Esophagus muscularis mucosa (tissue), 4 donors: ENCODE results near the gene DBH. TPM values are rescaled to one million over a fixed set of nuclear protein-coding genes. Genes with fewer than 3 reads are reported as not detected.

Experiments used
- DNase-seq: peaks from one replicate; pipeline ENCODE4 v3.0.0-alpha.2; 2017; ENCODE audit errors: extremely low spot score
- H3K27ac ChIP-seq, 4 donors: fragments of 200-600 bp; sonication (generic); replicated peaks in 1 of 4; 1 replicate in 3 of 4; 2 replicates in 1 of 4; pipeline ENCODE4 v1.5.1; 2016 to 2019; ENCODE audit warnings: mild to moderate bottlenecking in 1 of 4
- H3K27me3 ChIP-seq, 4 donors: fragments of 200-600 bp; sonication (generic); one replicate each; pipeline versions ENCODE4 v1.5.1 to v1.6.0; 2016 to 2019
- H3K36me3 ChIP-seq, 4 donors: fragments of 200-600 bp; sonication (generic); one replicate each; pipeline ENCODE4 v1.5.1; 2016 to 2019
- H3K4me1 ChIP-seq, 4 donors: fragments of 200-600 bp; sonication (generic); one replicate each; pipeline ENCODE4 v1.5.1; 2016 to 2019
- H3K4me3 ChIP-seq, 4 donors: fragments of 200-600 bp; sonication (generic); 1 replicate in 2 of 4; 2 replicates in 2 of 4; pipeline ENCODE4 v1.5.1; 2016 to 2019; ENCODE audit warnings: mild to moderate bottlenecking in 4 of 4, moderate library complexity in 1 of 4
- H3K9me3 ChIP-seq, 4 donors: fragments of 200-600 bp; sonication (generic); 1 replicate in 3 of 4; 2 replicates in 1 of 4; pipeline ENCODE4 v1.5.1; 2016 to 2019
- EP300 ChIP-seq: sonication (generic); formaldehyde crosslinking; IDR thresholded peaks from one replicate; pipeline ENCODE4 v1.6.1; 2017; ENCODE audit warnings: antibody characterized with exemption
- POLR2A ChIP-seq: fragments of 450-650 bp; IDR thresholded peaks from one replicate; pipeline ENCODE4 v1.6.1; 2017; ENCODE audit warnings: antibody characterized with exemption, moderate library complexity, mild to moderate bottlenecking, low read depth
- POLR2AphosphoS5 ChIP-seq, 2 donors: sonication (generic); formaldehyde crosslinking; IDR thresholded peaks; one replicate each; pipeline ENCODE4 v1.6.1; 2017; ENCODE audit warnings: antibody characterized with exemption in 2 of 2
- WGBS: methylation state at CpG from one replicate; pipeline ENCODE4 v1.1.5; 2018; 5-methylcytosine and 5-hydroxymethylcytosine counted together
- intact Hi-C: fragments of 100-400 bp; cut with DNase I; formaldehyde crosslinking; loops from one replicate; pipeline ENCODE4 v1.15.1; 2023
- total RNA-seq, 4 donors: library from RNA; depleted of rRNA; stranded (reverse); fragments of >200 nt; gene quantifications; one replicate each; pipeline versions ENCODE4 v1.1.0 to v1.2.1, GENCODE V29; 2016
- TF ChIP-seq, protein P1 (sequence below), 3 experiments: fragments of 200-600 bp in 2 of 3; fragments of 450-650 bp in 1 of 3; sonication (generic) in 2 of 3; IDR thresholded peaks; one replicate each; pipeline ENCODE4 v1.5.1; 2017 to 2019; ENCODE audit warnings: antibody characterized with exemption in 3 of 3, mild to moderate bottlenecking in 2 of 3, moderate library complexity in 1 of 3

The DBH gene
- total RNA-seq, 4 donors from 2014 or later: 0.06 TPM; not detected in 3

DNA sequence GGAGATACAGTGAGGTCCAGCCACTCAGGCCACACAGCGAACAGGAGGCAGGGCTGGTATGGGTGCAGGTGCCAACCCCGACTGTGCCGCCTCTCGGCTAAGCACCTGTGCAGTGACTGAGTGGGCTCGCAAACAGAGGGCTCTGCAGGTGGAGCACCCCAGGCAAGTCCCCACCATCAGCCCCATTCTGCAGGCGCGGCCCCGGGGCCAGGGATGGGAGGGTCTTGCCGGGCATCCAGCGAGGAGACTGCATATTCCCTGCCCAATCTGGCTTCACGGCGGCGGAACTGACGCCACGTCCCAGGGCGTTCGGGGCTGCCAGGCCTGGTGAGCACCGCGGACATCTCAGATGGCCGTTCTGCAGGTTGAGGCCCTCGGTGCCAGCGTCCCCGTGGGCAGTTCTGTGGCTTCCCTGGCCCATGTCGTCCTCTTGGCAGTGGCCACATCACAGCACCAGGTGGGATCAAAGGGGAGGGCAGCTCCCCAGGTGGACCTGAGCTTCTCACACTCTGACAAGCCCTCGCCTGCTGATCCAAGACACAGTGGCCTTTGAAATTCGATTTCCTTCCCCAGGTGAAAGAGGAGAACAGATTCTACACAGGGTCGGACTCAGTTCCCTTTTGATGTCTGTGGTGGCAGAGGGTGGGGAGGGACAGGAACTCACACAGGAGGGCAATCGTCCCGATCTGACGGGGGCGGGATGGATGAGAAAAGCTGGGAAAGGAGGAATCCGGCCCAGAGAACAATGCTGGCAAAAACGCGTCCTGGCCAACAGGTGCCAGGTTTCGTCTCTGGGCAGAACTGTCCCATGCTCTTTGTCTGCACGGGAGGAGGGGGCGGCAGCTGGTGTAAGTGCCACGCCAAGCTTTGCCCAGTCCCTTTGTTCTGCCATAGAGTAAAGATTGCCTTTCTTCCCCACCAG is 18.8 kb downstream of the DBH start:
- no peaks in the 10 kb centered on the region for H3K36me3 ChIP-seq
- no peak overlapping the region for H3K27ac ChIP-seq
- TF ChIP-seq POLR2A: no peak
- no peak for TF ChIP-seq POLR2AphosphoS5 (IDR thresholded peaks at IDR 0.05)
- TF ChIP-seq, protein P1, sequence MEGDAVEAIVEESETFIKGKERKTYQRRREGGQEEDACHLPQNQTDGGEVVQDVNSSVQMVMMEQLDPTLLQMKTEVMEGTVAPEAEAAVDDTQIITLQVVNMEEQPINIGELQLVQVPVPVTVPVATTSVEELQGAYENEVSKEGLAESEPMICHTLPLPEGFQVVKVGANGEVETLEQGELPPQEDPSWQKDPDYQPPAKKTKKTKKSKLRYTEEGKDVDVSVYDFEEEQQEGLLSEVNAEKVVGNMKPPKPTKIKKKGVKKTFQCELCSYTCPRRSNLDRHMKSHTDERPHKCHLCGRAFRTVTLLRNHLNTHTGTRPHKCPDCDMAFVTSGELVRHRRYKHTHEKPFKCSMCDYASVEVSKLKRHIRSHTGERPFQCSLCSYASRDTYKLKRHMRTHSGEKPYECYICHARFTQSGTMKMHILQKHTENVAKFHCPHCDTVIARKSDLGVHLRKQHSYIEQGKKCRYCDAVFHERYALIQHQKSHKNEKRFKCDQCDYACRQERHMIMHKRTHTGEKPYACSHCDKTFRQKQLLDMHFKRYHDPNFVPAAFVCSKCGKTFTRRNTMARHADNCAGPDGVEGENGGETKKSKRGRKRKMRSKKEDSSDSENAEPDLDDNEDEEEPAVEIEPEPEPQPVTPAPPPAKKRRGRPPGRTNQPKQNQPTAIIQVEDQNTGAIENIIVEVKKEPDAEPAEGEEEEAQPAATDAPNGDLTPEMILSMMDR (IDR thresholded peaks at IDR 0.05): no peak
- no peak for TF ChIP-seq EP300
- H3K9me3 ChIP-seq: no peaks in the 10 kb centered on the region
- WGBS: 47% methylated on average over 19 of the region's 38 CpGs
- intact Hi-C loops: no loop called here
- no peak for DNase-seq
- H3K4me1 ChIP-seq: peaks cover 15 to 19% (median 17%) of the 10 kb centered on the region in 4 donors
- H3K4me3 ChIP-seq: no peak overlapping the region
- H3K27me3 ChIP-seq: peaks cover 0 to 97% (median 21%) of the 10 kb centered on the region in 4 donors

DNA sequence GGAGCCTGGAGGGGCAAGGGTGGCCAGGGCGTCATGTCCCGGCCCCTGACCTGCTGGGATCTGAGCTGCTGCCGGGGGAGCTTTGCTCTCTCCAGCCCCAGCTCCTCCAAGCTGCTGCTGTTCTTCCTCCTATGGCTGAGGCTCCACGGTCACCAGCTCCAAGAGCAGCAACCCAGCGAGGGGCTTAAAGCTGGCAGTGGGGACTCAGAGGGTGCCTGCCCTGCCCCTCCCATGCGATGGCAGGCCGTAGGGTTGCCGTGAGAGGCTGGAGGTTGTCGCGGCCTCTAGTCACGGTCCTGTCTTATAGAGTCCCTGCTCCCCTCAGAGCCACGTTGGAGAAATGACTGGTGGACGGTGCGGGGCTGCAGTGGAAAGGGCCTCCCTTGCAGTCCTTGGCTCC is 19.5 kb downstream of the DBH start:
- DNase-seq: no peak
- Histone ChIP-seq H3K9me3 (no peaks in the 10 kb centered on the region), H3K4me1 (peaks cover 15 to 19% (median 17%) of the 10 kb centered on the region in 4 donors), H3K4me3 (no peak overlapping the region), H3K27ac (no peak overlapping the region), H3K36me3 (no peaks in the 10 kb centered on the region), H3K27me3 (peaks cover 0 to 98% (median 21%) of the 10 kb centered on the region in 4 donors)
- WGBS: 66% methylated on average over 11 of the region's 14 CpGs
- intact Hi-C loops: no loop called here
- TF ChIP-seq EP300: no peak
- no peak for TF ChIP-seq POLR2AphosphoS5 (IDR thresholded peaks at IDR 0.05)
- TF ChIP-seq POLR2A: no peak
- TF ChIP-seq, protein P1 (IDR thresholded peaks at IDR 0.05): no peak

DNA sequence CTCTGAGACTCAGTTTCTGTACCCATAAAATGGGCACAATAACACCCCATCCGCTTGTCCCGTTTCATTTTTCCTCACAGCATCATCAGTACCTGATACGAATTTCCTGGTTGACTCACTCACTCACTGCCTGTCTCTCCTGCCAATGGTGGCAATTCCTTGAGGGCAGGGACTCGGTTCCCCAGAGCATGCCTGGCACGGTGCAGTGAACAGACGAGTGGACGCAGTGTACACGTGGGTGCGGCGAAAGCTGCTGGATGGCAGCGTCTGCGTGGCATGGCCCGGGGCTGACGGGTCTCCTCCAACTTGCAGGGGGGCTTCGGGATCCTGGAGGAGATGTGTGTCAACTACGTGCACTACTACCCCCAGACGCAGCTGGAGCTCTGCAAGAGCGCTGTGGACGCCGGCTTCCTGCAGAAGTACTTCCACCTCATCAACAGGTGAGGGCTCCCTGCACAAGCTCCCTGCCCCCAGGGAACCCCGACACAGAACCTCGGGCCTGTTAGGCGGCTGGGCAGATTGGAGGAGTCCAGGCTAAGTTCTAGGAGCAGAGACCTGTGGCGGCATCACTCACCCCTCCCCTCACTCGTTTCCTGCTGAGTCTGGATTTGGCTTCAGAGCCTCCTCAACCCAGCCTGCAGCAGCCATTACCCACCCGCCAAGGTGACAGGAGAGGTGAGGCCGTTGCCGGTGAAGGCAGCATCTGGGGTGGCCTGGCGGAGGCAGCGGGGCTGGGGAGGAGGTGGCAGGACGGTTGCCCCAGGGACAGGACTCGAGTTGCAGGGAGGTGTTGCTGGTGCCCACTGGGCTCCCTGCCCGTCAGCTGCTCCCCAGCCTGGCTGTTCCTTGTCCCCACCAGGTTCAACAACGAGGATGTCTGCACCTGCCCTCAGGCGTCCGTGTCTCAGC is 20.3 kb downstream of the DBH start:
- Histone ChIP-seq H3K9me3 (no peaks in the 10 kb centered on the region), H3K4me1 (peaks cover 15 to 19% (median 17%) of the 10 kb centered on the region in 4 donors), H3K27me3 (peaks cover 0 to 98% (median 19%) of the 10 kb centered on the region in 4 donors), H3K27ac (no peak overlapping the region), H3K4me3 (no peak overlapping the region), H3K36me3 (no peaks in the 10 kb centered on the region)
- WGBS: 73% methylated on average over 23 of the region's 36 CpGs
- TF ChIP-seq POLR2AphosphoS5 (IDR thresholded peaks at IDR 0.05) (no peak), POLR2A (no peak), EP300 (no peak)
- TF ChIP-seq, protein P1 (IDR thresholded peaks at IDR 0.05): no peak
- intact Hi-C loops: no loop called here
- no peak for DNase-seq

DNA sequence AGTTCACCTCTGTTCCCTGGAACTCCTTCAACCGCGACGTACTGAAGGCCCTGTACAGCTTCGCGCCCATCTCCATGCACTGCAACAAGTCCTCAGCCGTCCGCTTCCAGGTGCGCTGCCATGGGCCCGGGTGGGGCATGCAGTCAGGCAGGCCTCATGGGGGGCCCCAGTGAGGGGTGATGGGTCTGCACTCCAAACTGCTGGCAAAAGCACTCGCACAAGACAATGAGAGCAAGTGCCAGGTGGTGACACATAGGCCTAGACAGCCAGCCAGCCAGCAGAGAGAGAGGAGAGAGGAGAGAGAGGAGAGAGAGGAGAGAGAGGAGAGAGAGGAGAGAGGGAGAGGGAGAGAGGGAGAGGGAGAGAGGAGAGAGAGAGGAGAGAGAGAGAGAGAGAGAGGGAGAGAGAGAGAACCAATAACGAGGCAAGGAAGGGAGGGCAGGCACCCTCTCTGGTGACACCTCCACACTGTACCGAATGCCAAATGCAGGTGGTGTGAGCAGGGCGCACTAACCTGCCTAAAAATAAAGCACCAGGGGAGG is 21.0 kb downstream of the DBH start:
- H3K36me3 ChIP-seq: no peaks in the 10 kb centered on the region
- H3K4me1 ChIP-seq: peaks cover 15 to 19% (median 17%) of the 10 kb centered on the region in 4 donors
- TF ChIP-seq POLR2AphosphoS5 (IDR thresholded peaks at IDR 0.05) (no peak), EP300 (no peak), POLR2A (no peak)
- TF ChIP-seq, protein P1 (IDR thresholded peaks at IDR 0.05): no peak
- H3K4me3 ChIP-seq: no peak overlapping the region
- 80% methylated on average over 13 of the region's 13 CpGs for WGBS
- H3K27me3 ChIP-seq: peaks cover 0 to 98% (median 16%) of the 10 kb centered on the region in 4 donors
- intact Hi-C loops: no loop called here
- H3K27ac ChIP-seq: no peak overlapping the region
- no peak for DNase-seq
- H3K9me3 ChIP-seq: no peaks in the 10 kb centered on the region
